ENCODE data around the gene PFKM.

DNA sequence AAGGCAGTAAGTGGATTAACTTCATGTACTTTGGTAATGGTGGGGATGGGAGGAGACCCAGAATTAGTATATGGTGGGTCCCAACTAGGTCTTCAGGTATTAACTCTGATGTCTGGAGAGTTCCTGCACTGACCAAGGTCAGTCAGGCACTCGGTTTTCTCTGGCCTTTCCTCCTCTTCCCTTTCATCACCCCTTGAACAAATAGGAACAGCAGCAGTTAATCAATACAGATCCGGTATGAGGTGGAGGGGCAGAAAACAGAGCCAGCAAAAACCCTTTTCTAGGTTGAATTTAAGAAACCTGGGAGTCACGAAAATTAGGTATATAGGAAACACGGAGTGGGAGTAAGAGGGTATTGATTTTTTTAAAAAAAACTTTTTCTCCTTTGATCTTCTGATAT lies 4.0 kb downstream of the PFKM start:
- TF ChIP-seq, protein P1, sequence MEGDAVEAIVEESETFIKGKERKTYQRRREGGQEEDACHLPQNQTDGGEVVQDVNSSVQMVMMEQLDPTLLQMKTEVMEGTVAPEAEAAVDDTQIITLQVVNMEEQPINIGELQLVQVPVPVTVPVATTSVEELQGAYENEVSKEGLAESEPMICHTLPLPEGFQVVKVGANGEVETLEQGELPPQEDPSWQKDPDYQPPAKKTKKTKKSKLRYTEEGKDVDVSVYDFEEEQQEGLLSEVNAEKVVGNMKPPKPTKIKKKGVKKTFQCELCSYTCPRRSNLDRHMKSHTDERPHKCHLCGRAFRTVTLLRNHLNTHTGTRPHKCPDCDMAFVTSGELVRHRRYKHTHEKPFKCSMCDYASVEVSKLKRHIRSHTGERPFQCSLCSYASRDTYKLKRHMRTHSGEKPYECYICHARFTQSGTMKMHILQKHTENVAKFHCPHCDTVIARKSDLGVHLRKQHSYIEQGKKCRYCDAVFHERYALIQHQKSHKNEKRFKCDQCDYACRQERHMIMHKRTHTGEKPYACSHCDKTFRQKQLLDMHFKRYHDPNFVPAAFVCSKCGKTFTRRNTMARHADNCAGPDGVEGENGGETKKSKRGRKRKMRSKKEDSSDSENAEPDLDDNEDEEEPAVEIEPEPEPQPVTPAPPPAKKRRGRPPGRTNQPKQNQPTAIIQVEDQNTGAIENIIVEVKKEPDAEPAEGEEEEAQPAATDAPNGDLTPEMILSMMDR (IDR thresholded peaks at IDR 0.05; ENCODE audit: insufficient read depth, low read length): no peak
- no peak for TF ChIP-seq POLR2AphosphoS5 (IDR thresholded peaks at IDR 0.05; ENCODE audit: low read depth)
- TF ChIP-seq, protein P2, sequence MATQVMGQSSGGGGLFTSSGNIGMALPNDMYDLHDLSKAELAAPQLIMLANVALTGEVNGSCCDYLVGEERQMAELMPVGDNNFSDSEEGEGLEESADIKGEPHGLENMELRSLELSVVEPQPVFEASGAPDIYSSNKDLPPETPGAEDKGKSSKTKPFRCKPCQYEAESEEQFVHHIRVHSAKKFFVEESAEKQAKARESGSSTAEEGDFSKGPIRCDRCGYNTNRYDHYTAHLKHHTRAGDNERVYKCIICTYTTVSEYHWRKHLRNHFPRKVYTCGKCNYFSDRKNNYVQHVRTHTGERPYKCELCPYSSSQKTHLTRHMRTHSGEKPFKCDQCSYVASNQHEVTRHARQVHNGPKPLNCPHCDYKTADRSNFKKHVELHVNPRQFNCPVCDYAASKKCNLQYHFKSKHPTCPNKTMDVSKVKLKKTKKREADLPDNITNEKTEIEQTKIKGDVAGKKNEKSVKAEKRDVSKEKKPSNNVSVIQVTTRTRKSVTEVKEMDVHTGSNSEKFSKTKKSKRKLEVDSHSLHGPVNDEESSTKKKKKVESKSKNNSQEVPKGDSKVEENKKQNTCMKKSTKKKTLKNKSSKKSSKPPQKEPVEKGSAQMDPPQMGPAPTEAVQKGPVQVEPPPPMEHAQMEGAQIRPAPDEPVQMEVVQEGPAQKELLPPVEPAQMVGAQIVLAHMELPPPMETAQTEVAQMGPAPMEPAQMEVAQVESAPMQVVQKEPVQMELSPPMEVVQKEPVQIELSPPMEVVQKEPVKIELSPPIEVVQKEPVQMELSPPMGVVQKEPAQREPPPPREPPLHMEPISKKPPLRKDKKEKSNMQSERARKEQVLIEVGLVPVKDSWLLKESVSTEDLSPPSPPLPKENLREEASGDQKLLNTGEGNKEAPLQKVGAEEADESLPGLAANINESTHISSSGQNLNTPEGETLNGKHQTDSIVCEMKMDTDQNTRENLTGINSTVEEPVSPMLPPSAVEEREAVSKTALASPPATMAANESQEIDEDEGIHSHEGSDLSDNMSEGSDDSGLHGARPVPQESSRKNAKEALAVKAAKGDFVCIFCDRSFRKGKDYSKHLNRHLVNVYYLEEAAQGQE (IDR thresholded peaks at IDR 0.05; ENCODE audit: insufficient replicate concordance, low read depth): no peak
- TF ChIP-seq GABPA (IDR thresholded peaks at IDR 0.05; ENCODE audit: low read depth): no peak
